Stomach (tissue), 9 donors: Measurements from ENCODE around the gene NPAS3. TPM values are rescaled to one million over a fixed set of nuclear protein-coding genes. Genes with fewer than 3 reads are reported as not detected.

Experiments
- DNase-seq, 2 donors: peaks; one replicate each; pipeline versions ENCODE4 v3.0.0 to v3.0.0-alpha.2; 2013 to 2019
- H3K27ac ChIP-seq, 5 donors: fragments of 200-600 bp in 4 of 5; sonication (generic) in 4 of 5; one replicate each; pipeline ENCODE4 v1.5.1; 2013 to 2019; ENCODE audit warnings: mild to moderate bottlenecking in 1 of 5, moderate library complexity in 1 of 5
- H3K27me3 ChIP-seq, 3 donors: fragments of 200-600 bp; sonication (generic); one replicate each; pipeline ENCODE4 v1.5.1; 2017 to 2019; ENCODE audit warnings: mixed run types in 1 of 3
- H3K36me3 ChIP-seq, 4 donors: fragments of 200-600 bp; sonication (generic); 1 replicate in 3 of 4; 2 replicates in 1 of 4; pipeline ENCODE4 v1.5.1; 2016 to 2019
- H3K4me1 ChIP-seq, 4 donors: fragments of 200-600 bp; sonication (generic); one replicate each; pipeline ENCODE4 v1.5.1; 2016 to 2019
- H3K4me3 ChIP-seq, 4 donors: fragments of 200-600 bp; sonication (generic) in 3 of 4; one replicate each; pipeline ENCODE4 v1.5.1; 2016 to 2019; ENCODE audit warnings: mild to moderate bottlenecking in 1 of 4
- H3K9me3 ChIP-seq, 4 donors: fragments of 200-600 bp; sonication (generic); one replicate each; pipeline ENCODE4 v1.5.1; 2016 to 2019
- CTCF ChIP-seq, 7 experiments: fragments of 450-650 bp in 4 of 7; fragments of 200-600 bp in 3 of 7; sonication (generic) in 3 of 7; IDR thresholded peaks; one replicate each; pipeline ENCODE4 v1.5.1; 2016 to 2019; ENCODE audit warnings: antibody characterized with exemption in 7 of 7, control low read depth in 2 of 7, mild to moderate bottlenecking in 1 of 7
- EP300 ChIP-seq: sonication (generic); formaldehyde crosslinking; IDR thresholded peaks from one replicate; pipeline ENCODE4 v1.6.1; 2017; ENCODE audit warnings: antibody characterized with exemption
- POLR2A ChIP-seq, 4 donors: fragments of 450-650 bp; IDR thresholded peaks; one replicate each; pipeline ENCODE4 v1.6.1; 2016; ENCODE audit warnings: antibody characterized with exemption in 4 of 4, control low read depth in 2 of 4, mild to moderate bottlenecking in 1 of 4, moderate library complexity in 1 of 4
- POLR2AphosphoS5 ChIP-seq, 3 donors: sonication (generic); formaldehyde crosslinking; IDR thresholded peaks; one replicate each; pipeline ENCODE4 v1.6.1; 2016; ENCODE audit warnings: antibody characterized with exemption in 3 of 3
- WGBS, 5 donors: extraction: QIAGEN DNeasy Blood & Tissue Kit in 3 of 5; methylation state at CpG; one replicate each; pipeline versions ENCODE4 v1.1.5 to v1.1.7; 2013 to 2018; 5-methylcytosine and 5-hydroxymethylcytosine counted together
- intact Hi-C: fragments of 100-400 bp; cut with DNase I; formaldehyde crosslinking; loops from one replicate; pipeline ENCODE4 v1.15.1; 2023; ENCODE audit warnings: low total_unique reads
- polyA plus RNA-seq, 3 donors: library from polyadenylated mRNA; stranded (reverse); fragments of 200-250 nt; gene quantifications; one replicate each; pipeline ENCODE4 v1.2.3, GENCODE V29; 2013
- total RNA-seq, 5 donors: library from RNA; depleted of rRNA; stranded (reverse); fragments of >200 nt; gene quantifications; one replicate each; pipeline versions ENCODE4 v1.1.0 to v1.2.3, GENCODE V29; 2014 to 2016
- donor health status: healthy with polysubstance abuse.
- donor health status: Bipolar disorder and iron deficiency.
- donor health status: healthy.

Gene NPAS3
- total and polyA plus RNA-seq, 8 donors = under 0.01 to 7.9 (median 0.76) TPM; not detected in 1

GRCh38 chr14:33707716-33708115, 769.0 kb downstream of the NPAS3 start:
- TF ChIP-seq CTCF (IDR thresholded peaks at IDR 0.05) = no peak
- TF ChIP-seq POLR2AphosphoS5 (IDR thresholded peaks at IDR 0.05) = no peak
- TF ChIP-seq EP300 = no peak
- TF ChIP-seq POLR2A (IDR thresholded peaks at IDR 0.05) = no peak
- WGBS, 5 donors = 87 to 89% (median 89%) methylated on average over 6 of the region's 6 CpGs
- Histone ChIP-seq H3K4me1 (peaks cover 0 to 14% (median 8%) of the 10 kb centered on the region in 4 donors), H3K27ac (no peak overlapping the region), H3K9me3 (no peaks in the 10 kb centered on the region), H3K36me3 (no peaks in the 10 kb centered on the region), H3K4me3 (no peak overlapping the region), H3K27me3 (no peaks in the 10 kb centered on the region)
- DNase-seq = no peak
- intact Hi-C loops = no loop called here

- H3K36me3 ChIP-seq = no peaks in the 10 kb centered on the region
- no peak overlapping the region for H3K27ac ChIP-seq
- H3K4me3 ChIP-seq = no peak overlapping the region
- no peak for TF ChIP-seq POLR2A (IDR thresholded peaks at IDR 0.05)
- TF ChIP-seq POLR2AphosphoS5 (IDR thresholded peaks at IDR 0.05) = no peak
- TF ChIP-seq EP300 = no peak
- no peak for TF ChIP-seq CTCF (IDR thresholded peaks at IDR 0.05)
- no peaks in the 10 kb centered on the region for H3K9me3 ChIP-seq
- no peak for DNase-seq
- H3K27me3 ChIP-seq = no peaks in the 10 kb centered on the region
- intact Hi-C loops = no loop called here
- H3K4me1 ChIP-seq = peaks cover 0 to 14% (median 8%) of the 10 kb centered on the region in 4 donors
- 74 to 85% (median 81%) methylated on average over 4 of the region's 4 CpGs for WGBS, 5 donors
These were observed 770.6 kb downstream of the NPAS3 start for GRCh38 chr14:33709283-33709682.

- TF ChIP-seq CTCF (IDR thresholded peaks at IDR 0.05) (no peak), POLR2AphosphoS5 (IDR thresholded peaks at IDR 0.05) (no peak), EP300 (no peak), POLR2A (IDR thresholded peaks at IDR 0.05) (no peak)
- Histone ChIP-seq H3K27ac (no peak overlapping the region), H3K4me3 (no peak overlapping the region), H3K36me3 (no peaks in the 10 kb centered on the region), H3K27me3 (no peaks in the 10 kb centered on the region), H3K4me1 (peaks cover 0 to 13% (median 6%) of the 10 kb centered on the region in 4 donors), H3K9me3 (no peaks in the 10 kb centered on the region)
- intact Hi-C loops = no loop called here
- DNase-seq = peak in 1 of 2 donors; percentile 32
- 31 to 74% (median 37%) methylated on average over 3 of the region's 3 CpGs for WGBS, 5 donors
These were observed 771.0 kb downstream of the NPAS3 start for GRCh38 chr14:33709711-33710110.

- Histone ChIP-seq H3K4me1 (peaks cover 0 to 8% (median under 1%) of the 10 kb centered on the region in 4 donors), H3K9me3 (no peaks in the 10 kb centered on the region), H3K27ac (no peak overlapping the region), H3K27me3 (no peaks in the 10 kb centered on the region), H3K4me3 (no peak overlapping the region), H3K36me3 (no peaks in the 10 kb centered on the region)
- WGBS, 5 donors = 33 to 63% (median 52%) methylated on average over 7 of the region's 7 CpGs
- TF ChIP-seq CTCF (IDR thresholded peaks at IDR 0.05) (no peak), EP300 (no peak), POLR2AphosphoS5 (IDR thresholded peaks at IDR 0.05) (no peak), POLR2A (IDR thresholded peaks at IDR 0.05) (no peak)
- no peak for DNase-seq
- intact Hi-C loops = no loop called here
These were observed 771.6 kb downstream of the NPAS3 start for GRCh38 chr14:33710273-33710672.
